GM21825 (cell line): ENCODE results near the gene FPGS.
"Not testable (repeated sequence)": the region's sequence is repeated elsewhere in the genome, so short reads cannot be mapped to it uniquely, and the experiment has no call there.

Experiments
- ATAC-seq: cut with Tn5 transposase; IDR thresholded peaks from one replicate; pipeline ENCODE4 v1.9.1; 2021; ENCODE audit warnings: mild to moderate bottlenecking, moderate library complexity; ENCODE audit not compliant: unreplicated experiment

Gene FPGS

GRCh38 chr9:127835991-127836516 is 33.4 kb downstream of the FPGS start:
- ATAC-seq, result no peak

GRCh38 chr9:127836561-127836960 is 33.9 kb downstream of the FPGS start:
- not testable (repeated sequence) for ATAC-seq

- ATAC-seq, result no peak
These were observed 34.7 kb downstream of the FPGS start for GRCh38 chr9:127837346-127837745.

GRCh38 chr9:127838375-127839078 is 35.8 kb downstream of the FPGS start:
- ATAC-seq, result no peak

GRCh38 chr9:127841087-127841835 is 38.6 kb downstream of the FPGS start:
- ATAC-seq, result no peak

GRCh38 chr9:127844821-127845359 is 42.2 kb downstream of the FPGS start:
- ATAC-seq, result no peak

GRCh38 chr9:127845619-127846018 is 42.9 kb downstream of the FPGS start:
- not testable (repeated sequence) for ATAC-seq

- no peak for ATAC-seq
These were observed 43.9 kb downstream of the FPGS start for GRCh38 chr9:127846443-127847177.

- ATAC-seq, result no peak
These were observed 44.5 kb downstream of the FPGS start for GRCh38 chr9:127847178-127847510.

GRCh38 chr9:127847833-127848755 is 45.4 kb downstream of the FPGS start:
- ATAC-seq, result no peak

GRCh38 chr9:127848756-127849504 is 46.2 kb downstream of the FPGS start:
- ATAC-seq, result no peak

GRCh38 chr9:127850286-127850830 is 47.7 kb downstream of the FPGS start:
- ATAC-seq, result no peak

- no peak for ATAC-seq
These were observed 50.1 kb downstream of the FPGS start for GRCh38 chr9:127852829-127853228.

- no peak for ATAC-seq
These were observed 50.9 kb downstream of the FPGS start for GRCh38 chr9:127853312-127854183.

- no peak for ATAC-seq
These were observed 51.6 kb downstream of the FPGS start, which contains the start of gene ENG for GRCh38 chr9:127854184-127854806. TSS of gene ENG (minus strand) at chr9:127854658. CDS start at chr9:127854355, 303 bp downstream.

GRCh38 chr9:127854960-127855359 is 52.3 kb downstream of the FPGS start:
- no peak for ATAC-seq

- ATAC-seq, result no peak
These were observed 52.8 kb downstream of the FPGS start for GRCh38 chr9:127855522-127855921.
